Smooth muscle cell of trachea (primary cell): Measurements from ENCODE around the gene PDZD4. TPM values are rescaled to one million over a fixed set of nuclear protein-coding genes. Genes with fewer than 3 reads are reported as not detected.

Experiments
- total RNA-seq: library from RNA; depleted of rRNA; stranded (reverse); fragments of >200 nt; gene quantifications from 2 replicates; pipeline ENCODE4 v1.2.1, GENCODE V29; 2014

PDZD4 gene
- 0.15 and 0.33 TPM in 2 replicates for total RNA-seq

GRCh38 chrX:153829799-153830639, at the start of gene PDZD4:
TSS of gene PDZD4 (minus strand) at chrX:153830544. CDS start at chrX:153830298, 246 bp downstream.

GRCh38 chrX:153794018-153794896, 36.1 kb downstream of the PDZD4 start, which contains the start of the genes IDH3G and SSR4:
TSS of gene IDH3G (minus strand) at chrX:153794375. CDS start at chrX:153794326, 49 bp downstream.
TSS of gene SSR4 (plus strand) at chrX:153794668. CDS start at chrX:153794688, 20 bp downstream.

GRCh38 chrX:153780678-153781427, 49.5 kb downstream of the PDZD4 start, which contains the start of gene SRPK3:
TSS of gene SRPK3 (plus strand) at chrX:153781041. CDS start at chrX:153781087, 46 bp downstream.

GRCh38 chrX:153763989-153764755, 66.2 kb downstream of the PDZD4 start, which contains the start of gene PLXNB3:
TSS of gene PLXNB3 (plus strand) at chrX:153764249. CDS start at chrX:153765536, 1,287 bp downstream.

Other genes with a start within 250 kb of the PDZD4 start
- gene CCNQ, start 231.4 kb downstream of the PDZD4 start, total RNA-seq: 25.1 and 27.8 TPM in 2 replicates
- under 0.01 TPM in 1 of 2 replicates, not detected in the other for gene DUSP9, start 183.3 kb downstream of the PDZD4 start, total RNA-seq
- gene PNCK, start 156.7 kb downstream of the PDZD4 start, total RNA-seq: 1.2 TPM in 1 of 2 replicates, not detected in the other
- 8.9 and 14.9 TPM in 2 replicates for gene SLC6A8, start 142.6 kb downstream of the PDZD4 start, total RNA-seq
- gene BCAP31, start 106.2 kb downstream of the PDZD4 start, total RNA-seq: 115 and 129 TPM in 2 replicates
- gene ABCD1, start 105.7 kb downstream of the PDZD4 start, total RNA-seq: 15.7 and 26.0 TPM in 2 replicates
- gene PLXNB3, start 66.3 kb downstream of the PDZD4 start, total RNA-seq: 2.3 and 6.1 TPM in 2 replicates
- 0.58 and 1.5 TPM in 2 replicates for gene SRPK3, start 49.5 kb downstream of the PDZD4 start, total RNA-seq
- 62.4 and 63.3 TPM in 2 replicates for gene IDH3G, start 36.2 kb downstream of the PDZD4 start, total RNA-seq
- 55.1 and 119 TPM in 2 replicates for gene SSR4, start 35.9 kb downstream of the PDZD4 start, total RNA-seq
- gene L1CAM, start 55.6 kb upstream of the PDZD4 start, total RNA-seq: 1.2 and 1.6 TPM in 2 replicates
- gene AVPR2, start 74.1 kb upstream of the PDZD4 start, total RNA-seq: not detected in 2 replicates
- 2.3 and 2.6 TPM in 2 replicates for gene ARHGAP4, start 95.7 kb upstream of the PDZD4 start, total RNA-seq
- 39.0 and 41.8 TPM in 2 replicates for gene NAA10, start 104.5 kb upstream of the PDZD4 start, total RNA-seq
- gene RENBP, start 114.1 kb upstream of the PDZD4 start, total RNA-seq: 1.3 and 1.5 TPM in 2 replicates
- gene HCFC1, start 141.3 kb upstream of the PDZD4 start, total RNA-seq: 18.9 and 21.1 TPM in 2 replicates
- 6.8 and 10.9 TPM in 2 replicates for gene TMEM187, start 142.2 kb upstream of the PDZD4 start, total RNA-seq
- gene IRAK1, start 189.4 kb upstream of the PDZD4 start, total RNA-seq: 52.8 and 87.7 TPM in 2 replicates